Measurements from ENCODE around the gene MTO1.
"Not testable (repeated sequence)": the region's sequence is repeated elsewhere in the genome, so short reads cannot be mapped to it uniquely, and the experiment has no call there.

MTO1 gene

GRCh38 chr6:73532293-73532692, 70.8 kb downstream of the MTO1 start:
- no peak for DNase-seq

DNA sequence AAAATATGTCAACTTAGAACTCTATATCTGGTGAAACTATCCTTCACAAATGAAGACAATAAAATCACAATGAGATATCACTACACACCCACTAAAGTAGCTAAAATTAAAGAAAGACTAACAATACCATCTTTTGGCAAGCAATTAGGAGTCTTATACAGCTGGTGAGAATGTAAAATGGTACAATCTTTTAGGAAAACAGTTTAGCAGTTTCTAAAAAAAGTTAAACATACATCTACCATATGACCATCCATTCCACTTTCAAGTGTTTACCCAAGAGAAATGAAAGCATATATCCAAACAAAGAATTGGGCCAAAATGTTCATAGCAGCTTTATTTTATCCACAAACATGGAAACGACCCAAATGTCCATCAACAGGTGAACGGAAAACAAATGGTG, 73.1 kb downstream of the MTO1 start:
- DNase-seq, result no peak

DNA sequence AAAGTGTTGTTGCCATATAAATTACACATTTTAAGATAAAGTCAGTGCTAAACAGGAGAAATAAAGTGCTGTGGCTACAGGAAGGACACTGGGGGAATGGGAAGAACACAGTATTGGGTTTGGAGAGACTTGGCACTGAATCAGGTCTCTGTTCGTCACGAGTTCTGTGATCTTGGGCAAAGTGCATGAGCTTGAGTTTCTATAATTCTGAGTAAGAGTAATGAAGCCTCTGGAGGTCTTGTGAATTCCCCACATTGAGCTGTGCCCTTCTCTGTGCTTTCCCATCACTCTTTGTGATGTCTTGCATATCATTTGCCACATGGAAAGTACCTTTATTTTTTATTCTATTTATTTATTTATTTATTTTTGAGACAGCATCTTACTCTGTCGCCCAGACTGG, 76.1 kb downstream of the MTO1 start:
- no peak for DNase-seq

GRCh38 chr6:73538116-73538779, 76.7 kb downstream of the MTO1 start:
- no peak for DNase-seq

- not testable (repeated sequence) for DNase-seq
Observed at GRCh38 chr6:73542481-73542880, 80.9 kb downstream of the MTO1 start.

GRCh38 chr6:73542891-73543290, 81.4 kb downstream of the MTO1 start:
- DNase-seq, result no peak

- no peak for DNase-seq
Observed at GRCh38 chr6:73547036-73547435, 85.5 kb downstream of the MTO1 start.

DNA sequence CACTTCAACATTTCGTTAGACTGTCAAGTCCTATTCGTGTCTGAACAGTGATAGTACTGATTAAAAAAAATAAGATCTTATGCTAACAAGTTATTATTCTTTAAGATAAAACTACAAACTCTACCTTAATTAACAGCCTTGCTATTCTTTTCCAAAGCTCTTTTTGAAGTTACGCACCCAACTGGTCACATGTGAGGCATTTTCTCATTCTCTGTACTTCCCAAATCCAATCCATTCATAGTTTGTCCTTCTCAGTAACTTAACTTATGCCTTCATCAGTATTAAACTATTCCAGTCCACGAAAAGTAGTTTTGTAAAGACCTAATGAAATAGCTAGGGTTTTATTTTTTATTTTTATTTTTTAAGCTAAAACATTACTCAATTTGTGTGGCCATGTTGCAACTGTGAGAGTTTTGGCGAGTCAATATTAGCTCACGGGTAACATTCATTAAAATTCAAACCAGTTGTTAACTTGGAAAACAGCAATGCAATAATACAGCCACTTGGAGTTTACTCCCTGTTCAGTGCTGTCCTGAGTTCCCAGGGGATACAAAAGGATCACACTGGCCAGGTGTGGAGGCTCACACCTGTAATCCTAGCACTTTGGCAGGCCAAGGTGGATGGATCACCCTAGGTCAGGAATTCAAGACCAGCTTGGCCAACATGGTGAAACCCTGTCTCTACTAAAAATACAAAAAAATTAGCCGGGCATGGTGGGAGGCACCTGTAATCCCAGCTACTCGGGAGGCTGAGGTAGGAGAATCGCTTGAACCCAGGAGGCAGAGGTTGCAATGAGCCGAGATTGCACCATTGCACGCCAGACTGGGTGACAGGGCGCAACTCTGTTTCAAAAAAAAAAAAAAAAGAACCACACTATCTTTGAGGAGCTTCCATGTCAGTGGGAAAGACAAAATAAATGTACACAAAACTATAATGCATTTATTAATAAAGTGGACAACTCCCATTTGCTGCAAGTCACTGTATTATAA, 87.2 kb downstream of the MTO1 start:
- DNase-seq, result no peak

GRCh38 chr6:73551115-73551514, 89.6 kb downstream of the MTO1 start:
- DNase-seq, result not testable (repeated sequence)

GRCh38 chr6:73555380-73555949, 93.9 kb downstream of the MTO1 start:
- DNase-seq, result not testable (repeated sequence)

DNA sequence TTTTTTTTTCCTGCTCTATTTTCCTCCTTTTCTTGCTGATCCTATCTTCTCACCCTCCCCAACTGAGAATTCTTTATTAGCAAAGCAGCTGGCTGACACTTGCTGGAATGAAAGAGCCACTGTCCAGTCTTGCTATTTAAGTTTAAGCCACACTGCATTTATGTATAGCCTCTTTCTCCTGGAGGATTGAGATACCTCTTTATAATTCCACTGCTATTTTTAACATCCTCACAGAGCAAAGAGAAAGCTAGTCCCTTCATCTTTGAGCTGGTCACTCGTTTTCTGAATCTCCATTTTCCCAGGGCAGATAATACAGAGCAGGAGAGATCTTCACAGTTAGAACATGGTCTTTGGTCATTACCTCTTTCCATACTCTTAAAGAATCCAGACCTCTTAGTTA, 95.3 kb downstream of the MTO1 start:
- DNase-seq, result no peak

Measured in right forelimb (tissue), 1 donor.